ENCODE results near the gene NKD1. TPM values are rescaled to one million over a fixed set of nuclear protein-coding genes. Genes with fewer than 3 reads are reported as not detected.

The NKD1 gene
- total and polyA plus RNA-seq, 2 of the 8 experiments (the other 6 are each of a cell fraction or from before 2014, with no cell fraction given), result 0.70 to 4.5 TPM

GRCh38 chr16:50602531-50603205 lies 54.5 kb downstream of the NKD1 start:
- peak overlapping the region; percentile 22; the same call in 1 of the 2 replicates for H2BK5ac ChIP-seq (ENCODE audit: low read depth, low read length)
- WGBS, 2 experiments (ENCODE audit: extremely low coverage in 1 of 2, insufficient coverage in 1 of 2, insufficient read length in 1 of 2, insufficient replicate concordance in 2 of 2, low coverage in 1 of 2, low lambda C conversion rate in 2 of 2, missing lambda C conversion rate in 1 of 2), result 90% methylated on average over 14 of the region's 14 CpGs; no CpG with 5 or more reads in 1 of the 2 experiments
- H3K56ac ChIP-seq (replicated peaks; ENCODE audit: insufficient read length, low read depth, low read length), result no peak overlapping the region
- no peak overlapping the region for H3K14ac ChIP-seq (ENCODE audit: insufficient read length)
- no peaks in the 10 kb centered on the region for H3K79me1 ChIP-seq (ENCODE audit: low read depth, low read length)
- H3K9ac ChIP-seq (replicated peaks in 1 of 4; ENCODE audit: extremely low read depth in 1 of 4, low read depth in 3 of 4, low read length in 3 of 4), result no peak overlapping the region
- H3K4me2 ChIP-seq (ENCODE audit: insufficient read depth in 1 of 2, low read depth in 2 of 2, low read length in 2 of 2), result no peak overlapping the region
- DNase-seq (ENCODE audit: low read depth in 1 of 2, low spot score in 2 of 2) (no peak), FAIRE-seq (no peak)
- no peaks in the 10 kb centered on the region for H3K79me2 ChIP-seq (ENCODE audit: control insufficient read depth in 1 of 2, insufficient read depth in 2 of 2, low read length in 2 of 2)
- no peak overlapping the region for H2BK15ac ChIP-seq (ENCODE audit: low read length)
- H3K4ac ChIP-seq (replicated peaks; ENCODE audit: insufficient read length, low read depth, low read length), result no peak overlapping the region
- no peaks in the 10 kb centered on the region for H3K9me3 ChIP-seq (ENCODE audit: insufficient read depth in 2 of 2, low read depth in 1 of 2, low read length in 1 of 2)
- H3K36me3 ChIP-seq (ENCODE audit: control insufficient read depth in 2 of 4, insufficient read depth in 4 of 4, low read length in 3 of 4), result no peaks in the 10 kb centered on the region
- peak overlapping the region; percentile 60; the same call in 1 of the 2 replicates for H2AK5ac ChIP-seq (ENCODE audit: low read depth, low read length)
- H2BK20ac ChIP-seq (ENCODE audit: low read length), result no peak overlapping the region
- H3K27ac ChIP-seq (ENCODE audit: low read depth, low read length), result no peak overlapping the region
- CTCF ChIA-PET (ENCODE audit: partially characterized antibody), result interaction anchor here (1.0 to 2.4 kb wide), 12 partner anchors 8 to 204 kb away, joined by 3 to 11 read pairs (median 4); no protein-coding TSS in a partner anchor
- H4K20me1 ChIP-seq (replicated peaks in 1 of 2; ENCODE audit: control insufficient read depth in 1 of 2, insufficient read depth in 2 of 2, low read length in 2 of 2), result peaks cover 0 to 2% of the 10 kb centered on the region in 2 experiments
- H3K4me3 ChIP-seq (ENCODE audit: extremely low read depth in 1 of 4, insufficient read depth in 2 of 4, low read depth in 3 of 4, low read length in 4 of 4), result no peak overlapping the region
- POLR2A ChIA-PET (ENCODE audit: partially characterized antibody), result interaction anchor here (1.6 kb wide), 1 partner anchor 15 kb away, joined by 4 read pairs; no protein-coding TSS in a partner anchor
- no peaks in the 10 kb centered on the region; a peak in 1 of 7 replicates for H3K4me1 ChIP-seq (replicated peaks in 1 of 4; ENCODE audit: control insufficient read depth in 3 of 4, insufficient read depth in 4 of 4, low read length in 3 of 4)
- H3K27me3 ChIP-seq (replicated peaks in 1 of 4; ENCODE audit: control insufficient read depth in 3 of 4, extremely low read depth in 1 of 4, insufficient read depth in 3 of 4, low read length in 3 of 4), result peaks cover 0 to under 1% (median 0%) of the 10 kb centered on the region in 4 experiments; a peak in 1 of 7 replicates
- no peak overlapping the region for H2BK12ac ChIP-seq (ENCODE audit: low read depth, low read length)
- no peak overlapping the region for H4K5ac ChIP-seq (ENCODE audit: insufficient read length, low read depth, low read length)
- H3K23ac ChIP-seq (ENCODE audit: insufficient read length), result no peak overlapping the region
- no peak overlapping the region for H4K91ac ChIP-seq (replicated peaks; ENCODE audit: insufficient read length, low read length)
- H3K18ac ChIP-seq (ENCODE audit: extremely low read depth, low read length), result no peak overlapping the region
- no peak overlapping the region for H2AFZ ChIP-seq (ENCODE audit: low read length)
- no peaks in the 10 kb centered on the region; the same call in 1 of the 2 replicates for H3K23me2 ChIP-seq (ENCODE audit: low read depth, low read length)
- H2BK120ac ChIP-seq (replicated peaks; ENCODE audit: low read depth, low read length), result no peak overlapping the region
- no peak overlapping the region; the same call in 1 of the 2 replicates for H4K8ac ChIP-seq (ENCODE audit: extremely low read depth, insufficient read depth, low read length)
- TF ChIP-seq CBX5 (IDR thresholded peaks at IDR 0.05; ENCODE audit: low read depth, low read length) (no peak), SIN3A (conservative IDR thresholded peaks at IDR 0.05 in 1 of 2, IDR thresholded peaks at IDR 0.05 in 1 of 2; ENCODE audit: low read depth in 1 of 2, low read length in 2 of 2) (no peak), TCF12 (IDR thresholded peaks at IDR 0.05; ENCODE audit: low read depth, low read length) (no peak), POLR2AphosphoS5 (IDR thresholded peaks at IDR 0.05; ENCODE audit: low read depth, low read length) (no peak), RXRA (IDR thresholded peaks at IDR 0.05; ENCODE audit: insufficient read depth, low read depth, low read length) (no peak), SP4 (IDR thresholded peaks at IDR 0.05; ENCODE audit: low read length) (no peak), CTCF (IDR thresholded peaks at IDR 0.05; ENCODE audit: control extremely low read depth in 1 of 3, insufficient read depth in 1 of 3, low read depth in 1 of 3, low read length in 3 of 3) (no peak), EZH2 (IDR thresholded peaks at IDR 0.05; ENCODE audit: low read depth, low read length, severe bottlenecking) (no peak), SIX5 (IDR thresholded peaks at IDR 0.05; ENCODE audit: low read depth, low read length) (no peak), HDAC6 (IDR thresholded peaks at IDR 0.05; ENCODE audit: low read depth, low read length) (no peak)

Data from H1 (cell line).